H9 (cell line): ENCODE results near the gene CDK6. TPM values are rescaled to one million over a fixed set of nuclear protein-coding genes. Genes with fewer than 3 reads are reported as not detected.

Source experiments
- DNase-seq: peaks from one replicate; pipeline ENCODE4 v3.0.0-alpha.2; 2017
- H2AFZ ChIP-seq: one replicate; pipeline ENCODE4 v1.6.1; 2013; ENCODE audit warnings: mild to moderate bottlenecking, low read length, control low read depth, moderate library complexity
- H2AK5ac ChIP-seq: 2 replicates; pipeline ENCODE4 v1.6.1; 2013; ENCODE audit warnings: low read length, control low read depth, mixed read lengths; ENCODE audit not compliant: insufficient read length
- H2BK120ac ChIP-seq: one replicate; pipeline ENCODE4 v1.6.1; 2013; ENCODE audit warnings: low read depth, mild to moderate bottlenecking, low read length, control low read depth, inconsistent platforms; ENCODE audit not compliant: poor library complexity, severe bottlenecking
- H2BK12ac ChIP-seq: 2 replicates; pipeline ENCODE4 v1.6.1; 2013; ENCODE audit warnings: low read length, control low read depth, mixed read lengths, low read depth; ENCODE audit not compliant: insufficient read length
- H2BK15ac ChIP-seq: 2 replicates; pipeline ENCODE4 v1.6.1; 2013; ENCODE audit warnings: low read depth, low read length, control low read depth
- H2BK20ac ChIP-seq: one replicate; pipeline ENCODE4 v1.6.1; 2013; ENCODE audit warnings: low read depth, mild to moderate bottlenecking, low read length, control low read depth, inconsistent platforms; ENCODE audit not compliant: poor library complexity, severe bottlenecking
- H2BK5ac ChIP-seq: 2 replicates; pipeline ENCODE4 v1.6.1; 2013; ENCODE audit warnings: low read length, control low read depth, mixed read lengths; ENCODE audit not compliant: insufficient read length
- H3K14ac ChIP-seq: 2 replicates; pipeline ENCODE4 v1.6.1; 2013; ENCODE audit warnings: low read length, control low read depth; ENCODE audit not compliant: insufficient read depth
- H3K18ac ChIP-seq: 2 replicates; pipeline ENCODE4 v1.6.1; 2013; ENCODE audit warnings: low read depth, mild to moderate bottlenecking, mixed read lengths, low read length, control low read depth; ENCODE audit not compliant: insufficient read length
- H3K23ac ChIP-seq: 2 replicates; pipeline ENCODE4 v1.6.1; 2013; ENCODE audit warnings: low read length, control low read depth, mixed read lengths, low read depth; ENCODE audit not compliant: insufficient read length
- H3K23me2 ChIP-seq: 2 replicates; pipeline ENCODE4 v1.6.1; 2013; ENCODE audit warnings: low read depth, mild to moderate bottlenecking, mixed read lengths, low read length, control low read depth; ENCODE audit not compliant: insufficient read length, poor library complexity, severe bottlenecking
- H3K27ac ChIP-seq: 2 replicates; pipeline ENCODE4 v1.5.1; 2013; ENCODE audit warnings: low read length, control low read depth, mixed read lengths, low read depth; ENCODE audit not compliant: insufficient read length
- H3K27me3 ChIP-seq: 2 replicates; pipeline ENCODE4 v1.6.1; 2013; ENCODE audit warnings: low read length, control low read depth, inconsistent platforms; ENCODE audit not compliant: insufficient read depth
- H3K4ac ChIP-seq: 2 replicates; pipeline ENCODE4 v1.6.1; 2013; ENCODE audit warnings: low read depth, mild to moderate bottlenecking, control low read depth, inconsistent platforms, low read length, moderate library complexity
- H3K4me1 ChIP-seq: 2 replicates; pipeline ENCODE4 v1.6.1; 2013; ENCODE audit warnings: low read length, control low read depth, inconsistent platforms; ENCODE audit not compliant: insufficient read depth
- H3K4me2 ChIP-seq: 2 replicates; pipeline ENCODE4 v1.6.1; 2013; ENCODE audit warnings: low read length, control low read depth, mixed read lengths; ENCODE audit not compliant: insufficient read length, insufficient read depth
- H3K56ac ChIP-seq: 2 replicates; pipeline ENCODE4 v1.6.1; 2013; ENCODE audit warnings: low read depth, mild to moderate bottlenecking, mixed read lengths, low read length, control low read depth; ENCODE audit not compliant: insufficient read length
- H3K79me1 ChIP-seq: 2 replicates; pipeline ENCODE4 v1.6.1; 2013; ENCODE audit warnings: low read depth, mild to moderate bottlenecking, moderate library complexity, low read length, control low read depth, inconsistent platforms; ENCODE audit not compliant: insufficient read depth, poor library complexity, severe bottlenecking
- H3K79me2 ChIP-seq: 2 replicates; pipeline ENCODE4 v1.6.1; 2013; ENCODE audit warnings: low read length, control low read depth, inconsistent platforms; ENCODE audit not compliant: insufficient read depth
- H3K9ac ChIP-seq: 2 replicates; pipeline ENCODE4 v1.6.1; 2013; ENCODE audit warnings: low read length, control low read depth, mixed read lengths; ENCODE audit not compliant: insufficient read length; ENCODE audit errors: extremely low read depth
- H3K9me3 ChIP-seq: one replicate; pipeline ENCODE4 v1.6.1; 2013; ENCODE audit warnings: low read depth, low read length, inconsistent platforms; ENCODE audit not compliant: control insufficient read depth
- H3T11ph ChIP-seq: one replicate; pipeline ENCODE4 v1.6.1; 2013; ENCODE audit warnings: mild to moderate bottlenecking, low read length, control low read depth, inconsistent platforms
- H4K20me1 ChIP-seq: one replicate; pipeline ENCODE4 v1.6.1; 2013; ENCODE audit not compliant: control insufficient read depth, insufficient read length, insufficient read depth
- H4K5ac ChIP-seq: 2 replicates; pipeline ENCODE4 v1.6.1; 2013; ENCODE audit warnings: low read depth, mild to moderate bottlenecking, mixed read lengths, low read length, control low read depth; ENCODE audit not compliant: insufficient read length
- H4K8ac ChIP-seq: replicated peaks from 2 replicates; pipeline ENCODE4 v1.6.1; 2013; ENCODE audit warnings: low read length, control low read depth, mixed read lengths, low read depth; ENCODE audit not compliant: insufficient read length
- H4K91ac ChIP-seq: 2 replicates; pipeline ENCODE4 v1.6.1; 2013; ENCODE audit warnings: low read depth, mild to moderate bottlenecking, moderate library complexity, mixed read lengths, low read length, control low read depth; ENCODE audit not compliant: insufficient read length
- H3K27ac Mint-ChIP-seq, 3 experiments: 2 replicates in 2 of 3; 3 replicates in 1 of 3; pipeline ENCODE4 v1.8.0; 2020 to 2021; ENCODE audit warnings: mixed read lengths in 3 of 3, mild to moderate bottlenecking in 1 of 3, moderate library complexity in 1 of 3
- H3K27me3 Mint-ChIP-seq: 2 replicates; pipeline ENCODE4 v1.8.0; 2021; ENCODE audit warnings: low read depth, mild to moderate bottlenecking, moderate library complexity, mixed read lengths
- H3K36me3 Mint-ChIP-seq, 3 experiments: 2 replicates in 2 of 3; 3 replicates in 1 of 3; pipeline ENCODE4 v1.8.0; 2020 to 2021; ENCODE audit warnings: low read depth in 3 of 3, mixed read lengths in 3 of 3; ENCODE audit not compliant: insufficient read depth in 1 of 3
- H3K4me1 Mint-ChIP-seq, 2 experiments: 2 replicates each; pipeline ENCODE4 v1.8.0; 2020; ENCODE audit warnings: mixed read lengths in 2 of 2
- H3K4me3 Mint-ChIP-seq, 2 experiments: 2 replicates in 1 of 2; 3 replicates in 1 of 2; pipeline ENCODE4 v1.8.0; 2020 to 2021; ENCODE audit warnings: mild to moderate bottlenecking in 2 of 2, mixed read lengths in 2 of 2, moderate library complexity in 1 of 2
- H3K9me3 Mint-ChIP-seq, 2 experiments: 2 replicates in 1 of 2; 3 replicates in 1 of 2; pipeline ENCODE4 v1.8.0; 2020; ENCODE audit warnings: mild to moderate bottlenecking in 2 of 2, mixed read lengths in 2 of 2, moderate library complexity in 1 of 2
- WGBS: extraction: QIAGEN DNeasy Blood & Tissue Kit; methylation state at CpG from one replicate; pipeline ENCODE4 v1.1.7; 2013; ENCODE audit warnings: missing lambda C conversion rate, low lambda C conversion rate, mixed read lengths; ENCODE audit not compliant: insufficient read length; ENCODE audit errors: extremely low coverage; 5-methylcytosine and 5-hydroxymethylcytosine counted together
- total RNA-seq: library from RNA; stranded (reverse); gene quantifications from 2 replicates; pipeline ENCODE4 v1.2.1, GENCODE V29; 2021
- TF ChIP-seq, protein P1 (sequence below): fragments of 200-600 bp; sonication (generic); conservative IDR thresholded peaks from 3 replicates; pipeline ENCODE4 v1.8.0; 2021; ENCODE audit warnings: antibody characterized with exemption, mild to moderate bottlenecking

Gene CDK6
- total RNA-seq, 1 experiment from 2014 or later, result 30.0 TPM

DNA sequence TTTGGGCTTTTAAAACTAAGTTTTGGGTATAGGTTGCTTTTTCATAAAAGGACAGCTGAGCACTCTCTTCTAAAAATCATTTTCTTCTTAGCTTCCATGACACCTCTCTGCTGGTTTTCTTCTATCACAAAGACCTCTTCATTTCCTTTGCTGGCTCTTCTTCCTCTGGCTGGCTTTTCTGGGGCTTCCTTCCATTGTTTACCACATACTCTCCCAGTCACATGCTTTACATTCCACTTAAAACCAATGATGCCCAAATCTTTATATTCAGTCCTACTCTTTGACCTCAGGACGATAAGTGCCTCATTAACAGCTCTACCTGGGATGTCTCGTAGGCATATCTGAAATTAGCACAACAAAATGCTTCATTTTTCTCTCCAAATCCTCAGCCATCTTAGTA, 273.0 kb downstream of the CDK6 start:
- Histone ChIP-seq H3K27ac (peak overlapping the region; percentile 25), H4K20me1 (no peaks in the 10 kb centered on the region), H3K23me2 (no peaks in the 10 kb centered on the region), H2AK5ac (no peak overlapping the region), H3K56ac (no peak overlapping the region), H2BK15ac (no peak overlapping the region), H3K4me1 (no peaks in the 10 kb centered on the region), H3K9me3 (no peaks in the 10 kb centered on the region), H2BK20ac (no peak overlapping the region), H3K27me3 (no peaks in the 10 kb centered on the region), H3K9ac (no peak overlapping the region), H3K23ac (no peak overlapping the region), H4K8ac (no peak overlapping the region), H2BK5ac (no peak overlapping the region), H3K79me1 (no peaks in the 10 kb centered on the region), H2AFZ (no peak overlapping the region), H4K5ac (no peak overlapping the region), H3K18ac (no peak overlapping the region), H4K91ac (no peak overlapping the region), H3K14ac (no peak overlapping the region), H3K4me2 (no peak overlapping the region), H2BK12ac (no peak overlapping the region), H3K4ac (no peak overlapping the region), H2BK120ac (no peak overlapping the region), H3T11ph (no peak overlapping the region), H3K79me2 (no peaks in the 10 kb centered on the region)
- Mint-ChIP-seq H3K27me3 (no peaks in the 10 kb centered on the region), H3K36me3 (peaks cover 6 to 54% (median 41%) of the 10 kb centered on the region in 3 experiments; a peak in 6 of 7 replicates), H3K4me3 (no peak overlapping the region), H3K9me3 (no peaks in the 10 kb centered on the region), H3K27ac (peak overlapping the region in 1 of 3 experiments; percentile 26; a peak in 2 of 7 replicates), H3K4me1 (no peaks in the 10 kb centered on the region)
- DNase-seq, result no peak
- WGBS, result no CpG with 5 or more reads among the region's 2 CpGs
- TF ChIP-seq, protein P1, sequence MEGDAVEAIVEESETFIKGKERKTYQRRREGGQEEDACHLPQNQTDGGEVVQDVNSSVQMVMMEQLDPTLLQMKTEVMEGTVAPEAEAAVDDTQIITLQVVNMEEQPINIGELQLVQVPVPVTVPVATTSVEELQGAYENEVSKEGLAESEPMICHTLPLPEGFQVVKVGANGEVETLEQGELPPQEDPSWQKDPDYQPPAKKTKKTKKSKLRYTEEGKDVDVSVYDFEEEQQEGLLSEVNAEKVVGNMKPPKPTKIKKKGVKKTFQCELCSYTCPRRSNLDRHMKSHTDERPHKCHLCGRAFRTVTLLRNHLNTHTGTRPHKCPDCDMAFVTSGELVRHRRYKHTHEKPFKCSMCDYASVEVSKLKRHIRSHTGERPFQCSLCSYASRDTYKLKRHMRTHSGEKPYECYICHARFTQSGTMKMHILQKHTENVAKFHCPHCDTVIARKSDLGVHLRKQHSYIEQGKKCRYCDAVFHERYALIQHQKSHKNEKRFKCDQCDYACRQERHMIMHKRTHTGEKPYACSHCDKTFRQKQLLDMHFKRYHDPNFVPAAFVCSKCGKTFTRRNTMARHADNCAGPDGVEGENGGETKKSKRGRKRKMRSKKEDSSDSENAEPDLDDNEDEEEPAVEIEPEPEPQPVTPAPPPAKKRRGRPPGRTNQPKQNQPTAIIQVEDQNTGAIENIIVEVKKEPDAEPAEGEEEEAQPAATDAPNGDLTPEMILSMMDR, result no peak
